HG03108 (cell line): Measurements from ENCODE around the gene CHODL.

ENCODE experiments used
- ATAC-seq: cut with Tn5 transposase; IDR thresholded peaks from one replicate; pipeline ENCODE4 v1.9.1; 2021; ENCODE audit warnings: moderate library complexity; ENCODE audit not compliant: unreplicated experiment

CHODL gene

GRCh38 chr21:18244671-18245463 lies at the start of gene CHODL:
CHODL (plus strand) TSS chr21:18244833; CDS start chr21:18245224, 391 bp downstream.
- ATAC-seq: no peak

- no peak for ATAC-seq
Measured at GRCh38 chr21:18204931-18205330, 39.7 kb upstream of the CHODL start.

- no peak for ATAC-seq
Measured at GRCh38 chr21:18218331-18218730, 26.3 kb upstream of the CHODL start.

- ATAC-seq: no peak
Measured at GRCh38 chr21:18220498-18220897, 24.1 kb upstream of the CHODL start.

- ATAC-seq: no peak
Measured at GRCh38 chr21:18222346-18222745, 22.3 kb upstream of the CHODL start.

- no peak for ATAC-seq
Measured at GRCh38 chr21:18228060-18228739, 16.4 kb upstream of the CHODL start.

GRCh38 chr21:18235545-18235944 lies 9.1 kb upstream of the CHODL start:
- ATAC-seq: no peak

- ATAC-seq: no peak
Measured at GRCh38 chr21:18245464-18245967, 883 bp downstream of the CHODL start.

GRCh38 chr21:18248171-18248570 lies 3.5 kb downstream of the CHODL start:
- no peak for ATAC-seq

GRCh38 chr21:18249672-18250071 lies 5.0 kb downstream of the CHODL start:
- no peak for ATAC-seq

GRCh38 chr21:18251065-18251464 lies 6.4 kb downstream of the CHODL start:
- ATAC-seq: no peak

GRCh38 chr21:18252256-18252655 lies 7.6 kb downstream of the CHODL start:
- no peak for ATAC-seq

- no peak for ATAC-seq
Measured at GRCh38 chr21:18252680-18253079, 8.0 kb downstream of the CHODL start.

GRCh38 chr21:18253221-18253620 lies 8.6 kb downstream of the CHODL start:
- ATAC-seq: no peak

GRCh38 chr21:18253799-18254198 lies 9.2 kb downstream of the CHODL start:
- ATAC-seq: no peak

- no peak for ATAC-seq
Measured at GRCh38 chr21:18265944-18266343, 21.3 kb downstream of the CHODL start.

GRCh38 chr21:18267496-18267895 lies 22.9 kb downstream of the CHODL start:
- no peak for ATAC-seq

- no peak for ATAC-seq
Measured at GRCh38 chr21:18268906-18269305, 24.3 kb downstream of the CHODL start.

- no peak for ATAC-seq
Measured at GRCh38 chr21:18269856-18270255, 25.2 kb downstream of the CHODL start.

GRCh38 chr21:18273400-18273799 lies 28.8 kb downstream of the CHODL start:
- ATAC-seq: no peak

- no peak for ATAC-seq
Measured at GRCh38 chr21:18274370-18274769, 29.7 kb downstream of the CHODL start.

- no peak for ATAC-seq
Measured at GRCh38 chr21:18275781-18276180, 31.1 kb downstream of the CHODL start.
